Activated CD8-positive, alpha-beta memory T cell treated with anti-CD3 and anti-CD28 coated beads for 4 hours (primary cell): Measurements from ENCODE around the gene ST6GALNAC1.
"Not testable (repeated sequence)": the region's sequence is repeated elsewhere in the genome, so short reads cannot be mapped to it uniquely, and the experiment has no call there.

Source experiments
- DNase-seq, 2 donors: peaks; one replicate each; pipeline ENCODE4 v3.0.0-alpha.2; 2020; ENCODE audit warnings: low read depth in 2 of 2

ST6GALNAC1 gene

GRCh38 chr17:76642032-76642561, 1.5 kb downstream of the ST6GALNAC1 start:
- DNase-seq, result no peak

DNA sequence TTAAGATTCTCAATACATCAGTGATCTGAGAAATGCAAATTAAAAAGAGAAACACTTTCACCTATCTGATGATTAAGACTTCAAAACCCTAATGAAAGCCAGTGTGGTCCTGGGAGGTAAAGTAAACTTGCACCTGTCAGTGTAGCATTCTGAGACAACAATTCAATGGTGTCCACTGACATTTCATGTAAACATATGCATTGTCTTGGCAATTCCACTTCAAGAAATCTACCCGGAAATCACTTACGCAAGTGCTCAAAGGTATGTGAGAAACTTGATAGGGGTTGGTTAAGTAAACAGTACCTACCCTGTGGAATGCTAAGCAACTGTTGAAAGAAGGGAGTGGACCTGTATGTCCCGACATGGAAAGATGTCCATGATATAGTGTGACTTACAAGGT, 2.1 kb downstream of the ST6GALNAC1 start:
- DNase-seq, result no peak

- DNase-seq, result no peak
Observed at GRCh38 chr17:76640550-76641380, 2.8 kb downstream of the ST6GALNAC1 start.

DNA sequence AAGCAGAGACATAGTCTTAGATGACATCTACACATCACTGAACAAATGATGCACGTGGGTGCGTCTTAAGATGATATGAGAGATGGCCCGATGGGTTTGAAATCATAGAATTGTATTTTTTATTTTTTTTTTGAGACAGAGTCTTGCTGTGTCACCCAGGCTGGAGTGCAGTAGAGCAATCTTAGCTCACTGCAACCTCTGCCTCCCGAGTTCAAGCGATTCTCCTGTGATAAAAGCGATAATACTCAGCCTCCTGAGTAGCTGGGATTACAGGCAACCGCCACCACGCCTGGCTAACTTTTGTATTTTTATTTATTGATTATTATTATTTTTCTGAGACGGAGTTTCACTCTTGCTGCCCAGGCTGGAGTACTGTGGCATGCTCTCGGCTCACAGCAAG, 5.3 kb downstream of the ST6GALNAC1 start:
- no peak for DNase-seq

- DNase-seq, result not testable (repeated sequence)
Observed at GRCh38 chr17:76636486-76637206, 6.9 kb downstream of the ST6GALNAC1 start.

GRCh38 chr17:76635659-76636360, 7.7 kb downstream of the ST6GALNAC1 start:
- DNase-seq, result no peak

DNA sequence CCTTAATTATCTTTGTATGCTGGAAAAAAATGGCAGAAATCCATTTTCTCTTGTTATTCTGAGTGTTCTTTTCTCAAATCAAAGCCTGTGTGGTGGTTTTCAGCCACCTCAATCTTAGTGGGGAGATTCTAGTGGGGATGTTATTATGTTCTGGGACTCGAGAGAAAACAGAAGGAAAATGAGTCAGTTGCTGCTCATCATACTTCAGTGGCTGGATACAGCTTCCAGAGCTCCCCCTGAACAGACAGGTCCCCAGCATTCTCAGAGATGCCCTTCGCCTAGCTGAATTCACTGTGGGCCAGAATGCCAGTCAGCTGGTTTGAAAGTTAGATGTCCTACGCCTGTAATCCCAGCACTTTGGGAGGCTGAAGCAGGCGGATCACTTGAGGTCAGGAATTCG, 8.5 kb downstream of the ST6GALNAC1 start:
- DNase-seq, result no peak

DNA sequence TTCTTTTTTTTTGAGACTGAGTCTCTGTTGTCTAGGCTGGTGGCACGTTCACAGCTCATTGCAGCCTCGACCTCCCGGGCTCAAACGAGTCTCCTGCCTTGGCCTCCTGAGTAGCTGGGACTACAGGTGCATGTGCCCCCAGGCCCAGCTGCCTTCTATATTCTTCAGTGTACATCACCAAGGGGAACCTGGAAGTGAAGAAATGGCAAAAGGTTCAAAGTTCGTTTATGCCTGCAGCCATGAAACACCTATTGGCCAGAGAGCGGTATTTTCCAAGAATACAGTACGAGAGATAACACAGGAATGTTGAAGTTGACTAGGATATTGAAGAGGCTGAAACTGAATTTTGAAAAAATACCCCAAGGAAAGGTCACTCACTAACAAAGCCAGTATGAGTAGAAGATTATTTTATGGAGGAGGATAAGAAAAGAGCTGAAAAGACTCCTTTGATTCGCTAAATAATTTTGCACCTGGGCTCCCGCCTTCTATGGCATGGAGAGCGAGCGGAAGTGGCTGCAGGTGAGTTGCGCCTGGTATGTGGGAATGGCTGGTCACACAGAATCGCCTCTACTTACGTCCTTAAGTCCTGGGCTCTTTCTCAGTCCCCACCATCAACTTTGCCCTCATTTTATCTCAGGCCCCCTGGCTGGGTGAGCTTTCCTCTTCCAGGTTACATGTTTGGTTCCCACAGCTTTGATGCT, 9.8 kb downstream of the ST6GALNAC1 start:
- no peak for DNase-seq

DNA sequence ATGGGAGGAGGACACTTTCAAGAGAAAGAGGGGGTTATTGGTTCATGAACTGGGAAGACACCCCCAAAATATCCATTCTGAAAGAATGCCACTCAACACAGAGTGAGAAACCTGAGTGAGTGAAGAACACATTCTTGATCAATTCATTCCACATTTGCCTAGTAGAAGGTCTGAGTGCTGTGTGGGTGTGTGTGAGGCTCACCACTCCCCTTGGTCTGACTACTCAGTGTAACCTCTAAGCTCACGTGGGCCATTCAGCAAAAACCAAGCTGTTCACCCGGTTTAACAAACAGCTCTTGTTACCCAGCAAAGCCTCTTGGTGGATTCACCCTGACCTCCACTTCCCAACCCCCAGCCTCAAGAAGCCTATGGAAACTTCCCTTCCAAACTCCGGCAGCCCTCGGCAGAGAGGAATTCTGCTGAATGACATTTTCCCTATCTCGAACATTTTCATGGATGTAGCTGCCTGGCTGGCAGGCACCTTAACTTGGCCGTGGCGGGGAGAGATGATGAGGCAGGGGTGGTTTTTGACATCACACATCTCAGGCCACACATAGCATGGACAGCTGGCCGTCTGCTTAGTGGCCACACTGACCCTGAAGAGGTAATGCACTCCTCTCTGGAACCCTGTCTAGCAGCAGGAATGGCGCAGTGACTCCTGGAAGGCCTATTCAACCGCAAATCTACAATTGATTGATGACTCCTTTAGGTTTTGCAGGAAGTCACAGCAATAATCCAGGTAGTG, 11.6 kb downstream of the ST6GALNAC1 start:
- DNase-seq, result no peak

GRCh38 chr17:76630151-76630550, 13.4 kb downstream of the ST6GALNAC1 start:
- no peak for DNase-seq

DNA sequence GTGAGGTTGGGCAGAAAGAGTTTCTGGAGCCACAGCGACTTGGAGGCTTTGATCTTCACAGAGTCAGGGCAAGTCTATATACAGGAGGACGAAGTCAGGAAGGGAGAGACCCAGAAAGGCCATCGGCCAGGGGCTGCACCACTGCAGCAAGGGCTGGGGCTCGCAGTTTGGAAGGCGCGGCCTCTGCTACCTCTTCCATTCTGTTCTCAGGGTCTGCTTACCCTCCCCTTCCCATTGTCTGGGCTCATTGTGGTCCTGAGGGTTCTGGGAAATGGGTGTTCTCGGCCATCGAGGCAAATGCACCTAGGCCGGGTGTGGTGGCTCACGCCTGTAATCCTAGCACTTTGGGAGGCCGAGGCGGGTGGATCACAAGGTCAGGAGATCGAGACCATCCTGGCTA, 16.0 kb downstream of the ST6GALNAC1 start:
- no peak for DNase-seq

- DNase-seq, result no peak
Observed at GRCh38 chr17:76626442-76626841, 17.1 kb downstream of the ST6GALNAC1 start.

- no peak for DNase-seq
Observed at GRCh38 chr17:76625496-76625895, 18.1 kb downstream of the ST6GALNAC1 start.

DNA sequence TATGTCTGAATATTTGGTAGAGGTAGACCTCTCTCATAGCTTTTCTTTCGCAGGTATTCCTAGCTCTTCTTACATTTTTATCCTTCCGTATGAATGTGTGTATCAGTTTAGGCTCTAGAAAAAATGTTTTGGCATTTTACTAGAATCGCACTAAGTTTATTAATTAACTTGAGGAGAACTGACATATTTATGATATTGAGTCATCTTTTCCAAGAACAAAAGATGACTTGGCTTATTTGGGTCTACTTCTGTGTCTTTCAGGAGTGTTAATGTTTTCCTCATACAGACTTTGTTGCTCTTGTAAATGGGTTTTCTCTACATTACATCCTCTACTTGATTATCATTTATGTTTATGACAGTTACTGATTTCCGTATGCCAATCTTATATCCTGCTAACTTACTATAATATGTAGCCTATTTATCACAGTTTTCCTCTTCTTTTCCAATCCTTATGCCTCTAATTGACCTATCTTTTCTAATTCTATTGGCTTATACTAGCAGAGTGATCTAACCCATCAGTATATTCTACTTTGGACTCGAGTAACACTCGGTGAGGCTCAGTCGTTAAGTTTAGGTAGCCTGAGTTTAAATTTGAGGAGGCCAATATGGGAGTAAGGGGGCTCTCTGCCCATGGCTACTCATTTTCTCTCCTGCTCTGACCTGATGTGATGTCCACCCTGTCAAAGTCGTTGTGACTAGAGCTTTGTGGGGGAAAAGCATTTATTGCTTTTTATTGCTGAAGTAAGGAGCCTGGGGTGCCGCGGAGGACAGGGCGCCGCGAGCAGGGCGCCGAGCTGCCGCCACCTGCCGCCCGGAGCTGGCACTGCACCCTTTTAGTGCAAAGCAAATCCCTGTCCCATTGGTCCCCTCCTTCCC, 20.0 kb downstream of the ST6GALNAC1 start:
- DNase-seq, result peak; percentile 43 to 61

GRCh38 chr17:76617838-76618237, 25.7 kb downstream of the ST6GALNAC1 start:
- DNase-seq, result no peak

DNA sequence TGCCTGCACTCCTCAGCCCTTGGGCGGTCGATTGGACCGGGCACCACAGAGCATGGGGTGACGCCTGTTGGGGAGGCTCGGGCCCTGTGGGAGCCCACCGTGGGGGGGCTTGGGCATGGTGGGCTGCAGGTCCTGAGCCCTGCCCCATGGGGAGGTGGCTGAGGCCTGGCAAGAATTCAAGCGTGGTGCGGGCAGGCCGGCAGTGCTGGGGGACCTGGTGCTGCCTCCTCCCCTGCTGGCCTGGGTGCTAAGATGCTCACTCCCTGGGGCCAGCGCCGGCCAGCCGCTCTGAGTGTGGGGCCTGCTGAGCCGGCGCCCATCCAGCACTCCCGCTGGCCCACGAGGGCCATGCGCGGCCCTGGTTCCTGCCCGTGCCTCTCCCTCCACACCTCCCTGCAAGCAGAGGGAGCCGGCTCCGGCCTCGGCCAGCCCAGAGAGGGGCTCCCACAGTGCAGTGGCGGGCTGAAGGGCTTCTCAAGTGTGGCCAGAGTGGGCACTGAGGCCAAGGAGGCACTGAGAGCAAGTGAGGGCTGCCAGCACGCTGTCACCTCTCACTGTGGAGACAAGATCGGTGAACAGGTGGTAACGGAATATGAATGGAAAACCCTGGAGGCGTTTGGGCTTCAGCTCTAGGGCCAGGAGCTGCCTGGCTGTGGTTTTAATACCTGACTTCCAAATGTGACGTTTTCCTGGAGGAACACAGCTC, 28.5 kb downstream of the ST6GALNAC1 start:
- no peak for DNase-seq

- not testable (repeated sequence) for DNase-seq
Observed at GRCh38 chr17:76614064-76614759, 29.3 kb downstream of the ST6GALNAC1 start.

GRCh38 chr17:76612977-76613851, 30.3 kb downstream of the ST6GALNAC1 start:
- no peak for DNase-seq
